Measurements from ENCODE around the gene PROM2.
"Not testable (repeated sequence)": the region's sequence is repeated elsewhere in the genome, so short reads cannot be mapped to it uniquely, and the experiment has no call there.

Gene PROM2

DNA sequence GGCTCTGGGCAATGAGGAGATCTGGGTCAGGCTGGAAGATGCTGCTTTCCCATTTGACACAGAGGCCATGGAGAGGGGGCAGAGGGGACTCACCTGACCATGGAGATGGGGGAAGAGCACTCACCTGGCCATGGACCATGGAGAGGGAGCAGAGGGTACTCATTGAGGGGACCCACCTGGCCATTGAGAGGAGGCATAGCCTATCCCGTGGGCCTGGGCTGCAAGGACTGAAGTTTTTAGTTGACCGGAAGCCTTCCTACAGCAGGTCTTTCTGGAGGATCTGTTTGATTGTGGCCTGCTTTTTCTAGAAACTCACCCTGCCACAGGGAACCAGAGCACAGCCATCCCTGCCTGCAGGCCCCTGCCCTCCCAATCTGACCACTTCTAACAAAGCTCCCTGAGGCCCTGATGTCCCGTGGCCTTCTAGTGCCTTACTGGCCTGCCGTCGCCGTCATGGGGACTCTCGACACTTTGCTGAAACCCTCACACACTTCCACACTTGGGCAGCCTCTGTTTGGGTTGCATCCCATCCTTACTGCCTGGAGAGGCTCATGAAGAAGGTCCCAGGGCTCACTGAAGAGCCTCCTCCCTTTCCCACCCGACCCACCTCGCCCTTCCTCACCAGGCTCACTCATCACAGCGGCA, 5.1 kb upstream of the PROM2 start:
- DNase-seq (ENCODE audit: low read depth in 2 of 2): no peak

DNA sequence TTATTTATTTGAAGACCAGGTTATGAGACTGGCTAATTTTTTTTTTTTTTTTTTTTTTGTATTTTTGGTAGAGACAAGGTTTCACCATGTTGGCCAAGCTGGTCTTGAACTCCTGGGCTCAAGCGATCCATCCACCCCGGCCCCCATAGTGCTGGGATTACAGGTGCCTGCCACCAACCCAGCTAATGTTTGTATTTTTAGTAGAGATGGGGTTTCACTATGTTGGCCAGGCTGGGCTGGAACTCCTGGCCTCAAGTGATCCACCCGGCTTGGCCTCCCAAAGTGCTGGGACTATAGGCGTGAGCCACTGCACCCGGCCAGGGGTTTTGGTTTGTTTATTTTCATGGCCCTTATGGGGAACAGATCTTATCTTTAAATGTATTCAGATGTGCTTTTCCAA, 4.5 kb upstream of the PROM2 start:
- DNase-seq (ENCODE audit: low read depth in 2 of 2): not testable (repeated sequence)

DNA sequence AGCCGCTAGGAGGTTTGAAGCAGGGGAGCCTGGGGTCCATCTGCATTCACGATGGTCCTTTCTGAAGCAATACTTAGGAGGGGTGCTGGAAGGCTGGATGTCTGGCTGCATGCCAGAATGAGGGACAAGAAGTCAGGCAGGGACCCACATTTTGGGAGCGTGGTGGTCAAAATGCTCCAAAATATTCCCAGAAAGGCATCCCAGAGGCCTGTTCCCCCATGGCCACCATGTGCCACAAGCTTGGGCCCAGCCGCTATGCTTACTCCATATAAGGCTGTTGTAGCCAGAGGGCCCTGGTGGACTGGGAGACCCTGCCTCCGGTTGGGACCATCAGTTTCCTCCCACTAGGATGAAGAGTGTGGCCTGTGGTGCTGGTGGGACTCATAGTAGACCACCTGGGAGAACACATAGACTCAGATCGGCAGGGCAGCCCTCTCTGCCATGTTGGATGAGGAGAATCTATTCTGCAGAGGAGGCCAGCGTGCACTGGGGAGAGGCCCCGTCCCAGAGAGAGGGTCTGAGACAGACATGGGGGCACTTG, 3.6 kb upstream of the PROM2 start:
- DNase-seq (ENCODE audit: low read depth in 2 of 2): no peak

DNA sequence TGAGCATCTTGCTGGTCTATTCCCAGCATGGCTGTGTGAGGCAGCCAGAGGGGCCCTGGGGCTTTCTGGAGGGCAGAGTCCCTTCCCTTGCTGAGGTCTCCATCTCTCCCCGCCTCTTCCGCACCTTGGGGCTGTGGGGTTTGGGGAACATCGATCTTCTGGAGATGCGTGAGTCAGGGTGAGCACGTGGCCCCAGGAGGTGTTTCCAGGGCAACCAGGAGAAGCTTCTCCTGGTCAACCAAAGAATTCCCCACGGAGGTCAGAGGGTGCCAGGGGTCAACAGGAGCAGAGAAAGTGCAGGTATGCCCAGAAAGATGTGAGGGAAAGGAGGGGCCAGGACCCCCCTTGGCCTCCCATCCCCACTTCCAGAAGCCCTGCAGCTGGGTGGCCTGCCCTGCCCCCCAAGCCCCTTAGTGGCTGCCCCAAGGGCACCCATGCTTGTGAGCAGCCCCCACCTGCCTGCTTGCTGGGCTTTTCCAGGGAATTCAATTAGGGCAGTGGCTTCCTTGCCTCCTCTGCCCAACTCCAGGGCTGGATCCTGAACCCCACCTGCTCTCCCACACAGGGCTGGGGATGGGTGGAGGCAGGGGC, 2.8 kb upstream of the PROM2 start:
- no peak for DNase-seq (ENCODE audit: low read depth in 2 of 2)

DNA sequence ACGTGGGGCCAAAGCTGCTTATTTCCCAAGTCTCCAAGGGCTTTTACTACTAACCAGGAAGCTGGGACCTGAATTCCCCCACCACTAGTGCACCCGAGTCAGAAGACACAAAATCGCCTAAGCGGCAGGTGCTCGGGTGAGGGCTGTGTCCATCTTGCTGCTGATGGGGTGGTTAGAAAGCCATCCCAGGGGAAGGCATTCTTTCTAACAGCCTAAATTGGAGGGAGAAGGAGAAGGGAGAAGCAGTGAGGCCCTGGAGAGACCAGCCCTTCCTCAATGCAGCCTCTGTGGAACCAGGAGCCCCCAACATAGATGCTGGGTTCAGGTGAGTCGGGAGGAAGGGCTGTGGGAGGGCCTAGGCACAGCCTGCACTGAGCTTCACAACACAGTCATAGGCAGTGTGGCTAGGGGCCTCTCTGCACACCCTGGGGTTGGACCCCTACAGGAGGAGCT, 1.9 kb upstream of the PROM2 start:
- no peak for DNase-seq (ENCODE audit: low read depth in 2 of 2)

DNA sequence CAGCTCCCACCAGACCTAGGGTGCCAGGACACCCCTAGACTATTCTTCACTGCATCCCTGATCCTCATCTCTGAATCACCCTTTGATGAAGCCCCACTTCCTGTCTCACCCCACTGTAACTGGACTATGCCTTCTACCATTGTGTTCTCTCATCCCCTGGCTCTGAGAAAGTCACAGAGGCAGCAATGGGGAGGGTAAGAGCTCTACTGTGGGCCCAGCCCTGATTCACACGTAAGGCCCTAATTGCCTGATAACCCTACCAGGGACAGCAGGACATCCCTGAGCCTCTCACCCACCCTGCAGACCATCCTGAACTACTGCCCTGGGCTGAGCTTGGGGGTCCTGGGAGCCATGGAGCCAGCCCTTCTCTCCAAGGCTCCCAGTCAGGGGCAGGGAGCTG, 1.5 kb upstream of the PROM2 start:
- no peak for DNase-seq (ENCODE audit: low read depth in 2 of 2)

DNA sequence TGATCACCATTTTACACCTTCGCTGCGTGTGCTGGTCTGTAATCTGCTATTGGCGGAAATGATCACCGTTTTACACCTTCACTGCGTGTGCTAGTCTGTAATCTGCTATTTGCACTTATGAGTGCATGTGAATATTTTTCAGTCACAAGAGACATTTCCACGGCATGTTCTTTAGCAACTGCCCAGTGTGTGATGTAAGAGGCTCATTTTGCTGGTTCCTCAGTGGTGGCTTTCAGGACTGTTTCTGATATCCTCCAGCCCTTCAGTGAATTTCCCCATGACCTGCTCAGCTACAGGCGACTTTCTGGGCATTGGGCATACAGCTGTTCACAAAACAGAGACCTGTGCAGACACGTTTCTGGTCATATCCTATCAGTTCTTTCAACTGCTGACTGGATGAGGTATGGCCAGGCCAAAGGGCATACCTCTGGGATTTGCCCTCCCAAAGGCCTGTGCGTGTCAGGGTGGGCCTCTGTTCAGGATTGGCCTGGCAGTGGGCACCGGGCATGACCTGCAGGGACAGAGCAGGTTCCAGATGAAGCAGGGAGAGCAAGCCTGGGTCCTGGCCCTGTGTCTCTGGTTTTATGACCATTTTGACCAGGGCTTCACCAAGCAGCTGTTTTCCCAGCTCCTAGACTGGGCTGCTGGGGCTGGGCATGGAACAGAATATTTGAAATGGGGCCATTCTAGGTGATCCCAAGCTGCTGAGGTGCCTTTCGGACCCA, 521 bp upstream of the PROM2 start:
- DNase-seq (ENCODE audit: low read depth in 2 of 2): no peak

DNA sequence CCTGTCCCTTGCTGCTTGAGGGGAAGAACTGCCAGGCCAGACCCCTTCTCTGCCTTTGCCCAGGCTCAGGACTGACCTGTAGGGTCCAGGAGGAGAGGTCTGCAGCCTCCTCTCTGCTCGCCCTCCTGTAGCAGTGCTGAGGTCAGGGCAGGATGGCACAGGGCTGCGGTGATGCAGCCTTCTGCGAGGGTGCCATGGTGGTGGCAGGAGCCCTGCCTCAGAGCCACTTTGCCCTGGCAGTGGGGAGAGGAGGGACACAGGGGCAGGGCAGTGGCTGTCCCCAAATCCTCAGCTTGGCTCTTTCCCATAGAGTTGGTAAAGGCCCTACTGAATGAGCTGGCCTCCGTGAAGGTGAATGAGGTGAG, 884 bp downstream of the PROM2 start:
- no peak for DNase-seq (ENCODE audit: low read depth in 2 of 2)

DNA sequence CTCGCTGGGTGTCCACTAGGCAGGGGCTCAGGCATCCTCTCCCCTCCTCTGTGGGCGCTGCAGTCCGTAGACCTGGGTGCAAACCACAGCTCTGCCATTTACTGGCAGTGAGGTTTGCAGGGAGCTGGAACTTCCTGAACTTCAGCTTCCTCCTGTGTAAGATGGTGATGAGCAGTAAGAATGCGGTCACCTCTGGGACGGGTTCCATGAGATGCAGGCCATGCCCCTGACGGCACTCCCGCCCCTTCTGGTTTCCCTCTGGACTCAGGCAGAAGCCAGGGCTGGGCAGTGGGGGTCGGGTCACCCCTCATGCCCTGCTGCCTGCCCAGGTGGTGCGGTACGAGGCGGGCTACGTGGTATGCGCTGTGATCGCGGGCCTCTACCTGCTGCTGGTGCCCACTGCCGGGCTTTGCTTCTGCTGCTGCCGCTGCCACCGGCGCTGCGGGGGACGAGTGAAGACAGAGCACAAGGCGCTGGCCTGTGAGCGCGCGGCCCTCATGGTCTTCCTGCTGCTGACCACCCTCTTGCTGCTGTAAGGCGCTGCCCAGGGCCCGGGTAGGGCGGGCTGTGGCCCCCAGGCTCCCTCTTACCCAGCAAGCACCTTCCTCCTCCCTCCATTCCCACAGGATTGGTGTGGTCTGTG, 1.5 kb downstream of the PROM2 start:
- no peak for DNase-seq (ENCODE audit: low read depth in 2 of 2)

DNA sequence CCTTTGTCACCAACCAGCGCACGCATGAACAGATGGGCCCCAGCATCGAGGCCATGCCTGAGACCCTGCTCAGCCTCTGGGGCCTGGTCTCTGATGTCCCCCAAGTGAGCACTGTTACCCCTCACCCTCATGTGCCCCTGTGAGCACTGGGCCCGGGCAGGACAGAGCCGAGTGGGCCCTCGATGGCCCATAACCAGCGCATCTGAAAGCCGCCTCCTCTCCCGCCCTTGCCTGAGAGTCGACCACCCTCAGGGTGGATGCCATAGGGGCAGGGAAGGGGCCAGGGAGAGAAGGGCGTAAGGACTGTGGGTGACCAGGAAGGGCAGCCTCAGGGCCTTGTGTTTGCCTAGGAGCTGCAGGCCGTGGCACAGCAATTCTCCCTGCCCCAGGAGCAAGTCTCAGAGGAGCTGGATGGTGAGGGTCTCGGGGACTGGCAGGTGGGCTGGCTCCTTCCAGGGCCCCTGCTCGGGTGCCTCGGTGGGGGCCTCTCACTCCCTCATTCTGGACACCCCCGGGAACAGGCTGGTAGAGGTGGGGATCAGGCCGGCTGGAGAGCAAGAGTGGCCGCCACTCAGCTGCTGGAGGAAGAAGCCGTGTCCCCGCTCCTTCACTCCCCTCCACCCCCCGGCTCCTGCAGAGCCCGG, 2.1 kb downstream of the PROM2 start:
- no peak for DNase-seq (ENCODE audit: low read depth in 2 of 2)

DNA sequence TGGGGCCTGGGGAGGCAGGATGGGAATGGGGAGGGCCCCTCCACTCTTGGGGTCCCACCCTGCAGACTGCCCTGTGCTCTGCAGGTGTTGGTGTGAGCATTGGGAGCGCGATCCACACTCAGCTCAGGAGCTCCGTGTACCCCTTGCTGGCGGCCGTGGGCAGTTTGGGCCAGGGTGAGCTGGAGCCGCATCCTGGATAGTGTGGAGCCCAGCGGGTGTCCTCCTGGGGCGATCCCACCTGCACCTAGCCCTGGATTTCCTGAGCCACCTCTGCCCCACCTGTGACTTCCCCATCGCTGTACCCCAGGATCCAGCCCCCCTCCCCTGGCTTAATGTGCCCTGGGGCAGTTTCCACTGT, 2.6 kb downstream of the PROM2 start:
- DNase-seq (ENCODE audit: low read depth in 2 of 2): no peak

DNA sequence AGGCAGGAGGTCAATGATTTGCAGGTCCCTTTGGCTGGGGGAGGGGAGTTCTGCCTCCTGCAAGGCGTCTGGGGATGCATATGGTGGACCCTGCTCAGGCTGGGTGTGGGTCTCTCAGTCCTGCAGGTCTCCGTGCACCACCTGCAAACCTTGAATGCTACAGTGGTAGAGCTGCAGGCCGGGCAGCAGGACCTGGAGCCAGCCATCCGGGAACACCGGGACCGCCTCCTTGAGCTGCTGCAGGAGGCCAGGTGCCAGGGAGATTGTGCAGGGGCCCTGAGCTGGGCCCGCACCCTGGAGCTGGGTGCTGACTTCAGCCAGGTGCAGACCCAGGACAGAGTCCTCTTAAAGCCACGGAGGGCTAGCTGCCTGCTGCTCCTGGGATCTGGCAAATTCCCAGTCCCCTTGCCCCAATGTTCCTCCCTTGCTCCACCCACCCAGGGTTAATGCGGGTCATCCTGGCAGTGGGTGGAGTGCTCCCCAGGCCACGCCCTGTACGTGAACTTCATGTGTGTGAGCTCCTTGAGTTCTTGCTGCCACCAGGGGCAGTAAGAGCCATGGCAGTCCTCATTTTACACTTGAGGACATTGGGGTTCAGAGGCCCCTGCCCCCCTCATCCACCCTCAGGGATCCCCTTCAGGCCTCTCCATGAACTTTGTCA, 3.1 kb downstream of the PROM2 start:
- DNase-seq (ENCODE audit: low read depth in 2 of 2): no peak

DNA sequence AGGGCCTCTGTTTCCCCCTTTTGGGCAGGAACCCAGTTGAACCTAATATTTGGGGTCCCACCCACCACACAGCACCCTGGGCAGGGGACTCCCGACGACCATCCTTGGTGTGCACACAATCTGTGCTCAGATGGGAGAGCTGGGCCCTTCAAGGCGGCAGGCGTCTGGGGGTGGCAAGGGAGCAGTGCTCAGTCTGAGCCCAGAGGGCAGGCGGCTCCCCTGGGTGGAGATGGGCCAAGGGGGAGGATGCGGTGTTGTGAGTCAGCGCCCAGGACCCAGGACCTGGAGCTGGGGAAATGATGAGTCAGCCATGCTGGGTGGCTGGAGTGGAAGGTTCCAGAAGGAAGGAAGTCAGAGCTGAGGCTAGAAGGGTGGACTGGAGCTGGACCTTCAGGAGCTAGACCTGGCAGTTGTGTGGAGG, 3.8 kb downstream of the PROM2 start:
- DNase-seq (ENCODE audit: low read depth in 2 of 2): no peak

DNA sequence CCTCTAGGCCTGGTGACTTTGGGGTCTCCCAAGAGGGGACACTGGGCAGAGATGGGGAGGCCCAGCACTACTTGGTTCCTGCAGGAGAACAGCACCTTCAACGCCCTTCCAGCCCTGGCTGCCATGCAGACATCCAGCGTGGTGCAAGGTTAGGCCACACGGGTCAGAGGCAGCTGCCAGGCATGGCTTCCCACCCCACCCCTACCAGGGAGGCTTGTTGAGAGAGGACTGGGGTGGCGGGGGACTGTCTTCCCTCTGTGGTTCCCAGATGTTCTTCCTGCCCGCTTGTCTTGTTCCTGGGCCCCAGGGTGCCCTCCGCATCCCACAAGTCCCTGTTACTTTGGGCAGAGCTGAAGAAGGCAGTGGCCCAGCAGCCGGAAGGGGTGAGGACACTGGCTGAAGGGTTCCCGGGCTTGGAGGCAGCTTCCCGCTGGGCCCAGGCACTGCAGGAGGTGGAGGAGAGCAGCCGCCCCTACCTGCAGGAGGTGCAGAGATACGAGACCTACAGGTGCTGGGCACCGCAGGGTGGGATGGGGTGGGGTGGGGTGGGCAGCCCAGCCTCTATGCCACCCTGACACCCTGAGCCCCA, 4.5 kb downstream of the PROM2 start:
- DNase-seq (ENCODE audit: low read depth in 2 of 2): no peak

DNA sequence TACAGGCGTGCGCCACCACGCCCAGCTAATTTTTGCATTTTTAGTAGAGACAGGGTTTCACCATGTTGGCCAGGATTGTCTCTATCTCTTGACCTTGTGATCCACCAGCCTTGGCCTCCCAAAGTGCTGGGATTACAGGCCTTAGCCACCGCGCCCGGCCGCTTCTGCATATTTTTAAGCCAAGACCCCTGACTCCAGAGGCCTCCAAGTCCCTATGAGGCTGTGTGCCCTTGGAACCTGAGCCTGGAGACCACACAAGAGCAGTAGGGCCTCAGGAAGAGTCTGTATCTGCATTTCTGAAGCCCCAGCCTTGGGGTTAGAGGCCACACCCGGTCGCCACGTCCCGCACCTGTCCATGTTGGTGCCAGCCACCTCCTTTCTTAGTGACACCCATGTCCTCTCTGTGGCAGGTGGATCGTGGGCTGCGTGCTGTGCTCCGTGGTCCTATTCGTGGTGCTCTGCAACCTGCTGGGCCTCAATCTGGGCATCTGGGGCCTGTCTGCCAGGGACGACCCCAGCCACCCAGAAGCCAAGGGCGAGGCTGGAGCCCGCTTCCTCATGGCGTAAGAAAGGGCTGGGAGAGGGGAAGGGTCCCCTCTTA, 5.3 kb downstream of the PROM2 start:
- no peak for DNase-seq (ENCODE audit: low read depth in 2 of 2)

DNA sequence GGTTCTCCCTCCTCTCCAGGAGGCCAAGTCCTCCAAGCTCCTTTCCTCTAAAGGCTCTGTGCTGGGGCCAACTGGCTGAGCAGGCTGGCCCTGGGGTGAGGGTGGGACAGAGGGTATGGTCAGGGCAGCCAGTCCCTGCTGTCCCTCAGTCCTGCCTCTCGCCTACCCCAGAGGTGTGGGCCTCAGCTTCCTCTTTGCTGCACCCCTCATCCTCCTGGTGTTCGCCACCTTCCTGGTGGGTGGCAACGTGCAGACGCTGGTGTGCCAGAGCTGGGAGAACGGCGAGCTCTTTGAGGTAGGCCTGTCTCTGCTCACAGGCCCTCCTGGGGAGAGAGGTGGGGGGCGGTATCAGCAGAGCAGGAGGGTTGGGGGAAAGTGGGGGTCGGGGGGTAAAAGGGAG, 6.8 kb downstream of the PROM2 start:
- DNase-seq (ENCODE audit: low read depth in 2 of 2): no peak

DNA sequence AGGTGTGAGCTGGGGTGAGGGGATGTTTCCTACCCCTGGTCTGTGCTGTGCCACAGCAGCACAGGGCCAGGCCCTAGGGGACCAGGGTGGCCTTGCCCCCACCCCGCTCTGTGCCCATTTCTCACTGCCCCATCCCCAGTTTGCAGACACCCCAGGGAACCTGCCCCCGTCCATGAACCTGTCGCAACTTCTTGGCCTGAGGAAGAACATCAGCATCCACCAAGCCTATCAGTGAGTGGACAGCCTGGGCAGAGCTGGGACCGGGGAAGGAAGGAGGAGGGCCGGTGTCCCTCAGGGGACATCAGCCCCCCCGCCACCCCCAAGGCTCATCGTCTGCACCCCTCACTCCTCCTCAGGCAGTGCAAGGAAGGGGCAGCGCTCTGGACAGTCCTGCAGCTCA, 7.5 kb downstream of the PROM2 start:
- DNase-seq (ENCODE audit: low read depth in 2 of 2): no peak

DNA sequence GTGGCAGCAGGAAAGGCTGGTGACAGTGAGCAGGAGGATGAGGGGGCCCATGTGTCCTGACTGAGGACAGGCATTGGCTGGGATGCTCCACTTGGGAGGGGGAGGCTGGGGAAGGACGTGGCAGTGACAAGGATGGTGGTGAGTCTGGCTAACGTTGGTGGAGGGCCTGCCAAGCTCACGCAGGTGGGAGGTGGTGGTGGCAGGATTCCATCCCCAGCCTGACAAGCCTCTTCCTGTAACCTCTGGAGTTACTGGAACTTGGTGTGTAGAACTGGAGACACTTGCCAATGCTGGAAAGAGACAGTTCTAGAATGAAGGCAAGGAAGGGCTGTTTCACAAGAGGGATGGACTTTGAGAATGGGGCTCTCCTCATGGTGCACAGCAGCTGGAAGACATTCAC, 8.2 kb downstream of the PROM2 start:
- DNase-seq (ENCODE audit: low read depth in 2 of 2): no peak

DNA sequence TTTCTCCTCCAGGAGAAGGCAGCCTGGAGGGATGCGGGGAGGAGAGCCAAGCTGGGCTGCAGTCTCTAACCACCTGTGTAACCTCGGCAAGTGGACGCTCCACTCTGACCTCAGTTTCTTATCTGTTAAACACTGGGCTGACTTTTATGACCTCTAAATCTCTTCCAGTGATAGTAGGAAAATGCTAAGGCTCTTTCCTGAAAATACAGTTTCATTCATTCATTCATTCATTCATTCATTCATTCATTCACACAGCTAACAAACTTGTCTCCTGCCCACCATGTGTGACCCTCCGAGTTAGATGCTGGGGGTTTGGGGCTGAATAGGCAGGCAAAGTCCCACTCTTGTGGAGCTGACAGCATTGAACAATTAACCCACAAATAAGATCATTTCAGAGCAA, 9.3 kb downstream of the PROM2 start:
- no peak for DNase-seq (ENCODE audit: low read depth in 2 of 2)

DNA sequence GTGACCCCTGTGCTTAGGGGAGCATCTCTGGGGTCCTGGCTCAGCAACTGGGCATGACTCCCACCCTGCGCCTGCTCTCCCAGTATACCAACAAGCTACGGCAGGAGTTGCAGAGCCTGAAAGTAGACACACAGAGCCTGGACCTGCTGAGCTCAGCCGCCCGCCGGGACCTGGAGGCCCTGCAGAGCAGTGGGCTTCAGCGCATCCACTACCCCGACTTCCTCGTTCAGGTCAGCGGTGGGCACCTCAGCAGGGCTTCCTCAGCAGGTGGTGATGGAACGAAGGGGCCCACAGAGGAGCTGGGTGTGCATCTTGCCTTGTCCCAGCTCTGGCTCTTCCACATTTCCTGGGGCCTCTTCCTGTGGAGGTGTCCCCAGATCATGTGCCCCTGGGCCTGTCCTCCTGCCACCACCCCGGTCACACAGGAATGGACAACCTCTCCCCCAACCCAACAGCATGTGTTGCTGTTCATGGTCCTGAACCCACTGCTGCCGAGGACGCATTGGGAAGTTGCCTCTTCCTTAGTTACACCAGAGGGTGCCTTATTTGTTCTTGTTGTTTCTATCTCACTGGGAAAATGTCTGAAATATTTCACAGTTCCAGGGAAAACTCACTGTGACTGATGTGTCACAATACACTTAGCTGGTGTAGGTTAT, 10.8 kb downstream of the PROM2 start:
- no peak for DNase-seq (ENCODE audit: low read depth in 2 of 2)

All from stimulated activated CD8-positive, alpha-beta memory T cell treated with anti-CD3 and anti-CD28 coated beads, Interleukin-15, amount 100 ng/mL, for 48 hours (primary cell).